PFSK-1 (cell line): ENCODE data around the gene GSG1L.

Experiments used
- FOXP2 ChIP-seq: optimal IDR thresholded peaks from 2 replicates; pipeline ENCODE3; 2011; ENCODE audit warnings: borderline replicate concordance, control low read depth, inconsistent platforms; ENCODE audit not compliant: insufficient read depth; ENCODE audit errors: extremely low read length, extremely low read depth
- POLR2AphosphoS5 ChIP-seq: IDR thresholded peaks from 2 replicates; pipeline ENCODE4 v1.6.1; 2012; ENCODE audit warnings: low read depth, mild to moderate bottlenecking, control low read depth, low read length, moderate library complexity
- REST ChIP-seq, 2 experiments: IDR thresholded peaks; 2 replicates each; pipeline versions ENCODE4 v1.6.1 to v1.8.0; 2011 to 2012; ENCODE audit warnings: low read depth in 2 of 2, low read length in 2 of 2, control low read depth in 1 of 2, inconsistent platforms in 1 of 2, mild to moderate bottlenecking in 1 of 2, moderate library complexity in 1 of 2; ENCODE audit not compliant: insufficient read depth in 1 of 2
- SIN3A ChIP-seq: IDR thresholded peaks from 2 replicates; pipeline ENCODE4 v1.6.1; 2012; ENCODE audit warnings: mild to moderate bottlenecking, low read length, moderate library complexity, borderline replicate concordance; ENCODE audit not compliant: insufficient read depth
- TAF1 ChIP-seq: IDR thresholded peaks from 2 replicates; pipeline ENCODE4 v1.6.1; 2012; ENCODE audit warnings: low read length, control low read depth, borderline replicate concordance; ENCODE audit not compliant: insufficient read depth

Gene GSG1L

GRCh38 chr16:28105297-28105696 lies 41.8 kb upstream of the GSG1L start:
- no peak for TF ChIP-seq POLR2AphosphoS5
- no peak for TF ChIP-seq SIN3A
- TF ChIP-seq FOXP2, result no peak
- no peak for TF ChIP-seq REST (IDR thresholded peaks at IDR 0.05; ENCODE audit: insufficient read depth in 1 of 2, low read depth in 2 of 2, low read length in 2 of 2)
- no peak for TF ChIP-seq TAF1

- TF ChIP-seq SIN3A (no peak), FOXP2 (no peak), REST (IDR thresholded peaks at IDR 0.05; ENCODE audit: insufficient read depth in 1 of 2, low read depth in 2 of 2, low read length in 2 of 2) (no peak), TAF1 (no peak), POLR2AphosphoS5 (no peak)
Measured at GRCh38 chr16:28104404-28104803, 40.9 kb upstream of the GSG1L start.

DNA sequence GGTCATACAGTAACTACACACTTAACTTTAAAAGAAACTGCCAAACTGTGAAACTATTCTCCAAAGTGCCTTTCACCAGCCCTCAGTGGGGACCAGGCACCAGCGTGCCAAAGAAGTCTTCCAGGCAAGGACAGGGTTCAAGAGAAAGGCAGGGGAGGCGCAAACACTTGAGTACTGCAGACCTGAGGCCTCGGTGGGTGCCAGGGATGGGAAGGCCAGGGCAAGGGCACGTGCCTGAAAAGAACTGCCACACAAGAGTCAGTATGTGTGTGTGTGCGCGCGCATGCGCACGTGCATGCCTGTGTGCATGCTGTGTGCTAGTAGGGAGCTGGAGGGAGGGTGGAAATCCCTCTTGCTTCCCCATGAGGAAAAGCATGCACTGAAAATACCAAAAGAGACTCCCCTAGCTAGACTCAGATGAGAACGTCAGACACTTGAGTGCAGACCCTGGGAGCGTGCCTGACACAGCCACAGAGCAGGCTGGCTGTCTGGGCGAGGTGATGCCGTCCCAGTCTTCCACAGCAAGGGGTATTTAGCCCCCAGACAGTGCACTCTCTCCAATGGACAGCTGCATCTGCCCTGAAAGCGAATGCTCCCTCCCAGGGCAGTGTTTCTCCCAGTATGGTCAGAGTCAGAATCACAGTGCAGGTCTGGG lies 40.1 kb upstream of the GSG1L start:
- TF ChIP-seq REST (IDR thresholded peaks at IDR 0.05; ENCODE audit: insufficient read depth in 1 of 2, low read depth in 2 of 2, low read length in 2 of 2), result no peak
- TF ChIP-seq FOXP2, result no peak
- TF ChIP-seq POLR2AphosphoS5, result no peak
- TF ChIP-seq SIN3A, result no peak
- TF ChIP-seq TAF1, result no peak

DNA sequence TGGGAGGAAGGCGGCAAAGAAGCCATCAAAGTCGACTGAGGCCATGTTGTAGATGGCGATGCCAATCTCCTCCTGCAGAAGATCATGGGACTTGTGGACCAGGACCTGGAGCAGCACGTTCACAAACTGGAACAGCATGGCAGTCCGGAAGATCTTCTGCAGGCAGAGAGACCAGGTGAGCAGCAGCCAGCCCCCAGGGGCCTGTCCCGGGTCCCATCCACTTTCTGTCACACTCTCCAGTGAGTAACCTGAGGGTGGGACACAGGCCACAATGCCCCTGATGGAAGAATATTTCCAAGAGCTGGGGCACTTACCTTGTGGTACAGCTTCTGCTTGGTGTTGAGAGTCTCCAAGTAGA lies 38.0 kb upstream of the GSG1L start:
- TF ChIP-seq FOXP2, result no peak
- TF ChIP-seq POLR2AphosphoS5, result no peak
- no peak for TF ChIP-seq REST (IDR thresholded peaks at IDR 0.05; ENCODE audit: insufficient read depth in 1 of 2, low read depth in 2 of 2, low read length in 2 of 2)
- TF ChIP-seq TAF1, result no peak
- no peak for TF ChIP-seq SIN3A
